ENCODE results near the gene RNF146. TPM values are rescaled to one million over a fixed set of nuclear protein-coding genes. Genes with fewer than 3 reads are reported as not detected.

Gene RNF146
- polyA plus RNA-seq, 1 donor (not counting 4 experiments of a cell fraction or from before 2014, with no cell fraction given) = 36.6 TPM

DNA sequence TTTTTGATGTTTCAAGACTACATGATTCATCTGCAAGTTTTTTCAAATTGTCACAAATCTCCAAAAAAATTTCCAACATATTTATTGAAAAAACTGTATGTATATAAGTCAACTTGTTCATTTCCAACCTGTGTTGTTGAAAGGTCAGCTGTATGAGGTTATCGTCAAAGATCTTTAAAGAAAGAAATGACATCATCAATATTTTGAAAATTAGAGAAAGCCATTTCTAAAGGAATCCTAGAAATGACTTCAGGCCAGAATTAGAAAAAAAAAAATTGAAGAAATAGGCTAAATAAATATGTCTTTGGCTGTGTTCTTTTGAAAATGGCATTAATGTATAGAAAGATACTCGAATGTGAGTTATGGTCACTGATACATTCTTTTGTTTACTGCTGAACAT is 6.8 kb downstream of the RNF146 start:
- no peak for DNase-seq (ENCODE audit: low read depth, low spot score)
- TF ChIP-seq, protein P1, sequence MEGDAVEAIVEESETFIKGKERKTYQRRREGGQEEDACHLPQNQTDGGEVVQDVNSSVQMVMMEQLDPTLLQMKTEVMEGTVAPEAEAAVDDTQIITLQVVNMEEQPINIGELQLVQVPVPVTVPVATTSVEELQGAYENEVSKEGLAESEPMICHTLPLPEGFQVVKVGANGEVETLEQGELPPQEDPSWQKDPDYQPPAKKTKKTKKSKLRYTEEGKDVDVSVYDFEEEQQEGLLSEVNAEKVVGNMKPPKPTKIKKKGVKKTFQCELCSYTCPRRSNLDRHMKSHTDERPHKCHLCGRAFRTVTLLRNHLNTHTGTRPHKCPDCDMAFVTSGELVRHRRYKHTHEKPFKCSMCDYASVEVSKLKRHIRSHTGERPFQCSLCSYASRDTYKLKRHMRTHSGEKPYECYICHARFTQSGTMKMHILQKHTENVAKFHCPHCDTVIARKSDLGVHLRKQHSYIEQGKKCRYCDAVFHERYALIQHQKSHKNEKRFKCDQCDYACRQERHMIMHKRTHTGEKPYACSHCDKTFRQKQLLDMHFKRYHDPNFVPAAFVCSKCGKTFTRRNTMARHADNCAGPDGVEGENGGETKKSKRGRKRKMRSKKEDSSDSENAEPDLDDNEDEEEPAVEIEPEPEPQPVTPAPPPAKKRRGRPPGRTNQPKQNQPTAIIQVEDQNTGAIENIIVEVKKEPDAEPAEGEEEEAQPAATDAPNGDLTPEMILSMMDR (optimal IDR thresholded peaks at IDR 0.05 in 1 of 3, IDR thresholded peaks at IDR 0.05 in 1 of 3, conservative IDR thresholded peaks at IDR 0.05 in 1 of 3; ENCODE audit: extremely low read depth in 1 of 3, insufficient read depth in 2 of 3, low read length in 3 of 3) = no peak
- TF ChIP-seq EZH2 (IDR thresholded peaks at IDR 0.05; ENCODE audit: low read length) = no peak
- Histone ChIP-seq H4K20me1 (ENCODE audit: control insufficient read depth, extremely low read depth, insufficient read depth, low read length) (no peaks in the 10 kb centered on the region), H3K9me3 (ENCODE audit: control insufficient read depth, low read depth, low read length) (no peaks in the 10 kb centered on the region), H3K36me3 (ENCODE audit: control insufficient read depth in 2 of 2, extremely low read depth in 1 of 2, insufficient read depth in 2 of 2, low read length in 2 of 2) (no peaks in the 10 kb centered on the region), H2AFZ (ENCODE audit: control insufficient read depth, low read length) (no peak overlapping the region), H3K9me1 (ENCODE audit: control insufficient read depth, extremely low read depth, insufficient read depth, low read length) (no peaks in the 10 kb centered on the region), H3K4me3 (ENCODE audit: control insufficient read depth in 2 of 3, extremely low read depth in 1 of 3, insufficient read depth in 2 of 3, low read depth in 1 of 3, low read length in 3 of 3) (no peak overlapping the region), H3K27me3 (ENCODE audit: control insufficient read depth, extremely low read depth, insufficient read depth, low read length) (no peaks in the 10 kb centered on the region), H3K4me2 (ENCODE audit: control insufficient read depth, extremely low read depth, insufficient read depth, low read depth, low read length) (no peak overlapping the region), H3K79me2 (ENCODE audit: control insufficient read depth, insufficient read depth, low read length) (peaks cover 48% of the 10 kb centered on the region), H3K9ac (ENCODE audit: control insufficient read depth, extremely low read depth, insufficient read depth, low read length) (no peak overlapping the region), H3K27ac (ENCODE audit: control insufficient read depth, insufficient read depth, low read length) (no peak overlapping the region), H3K4me1 (ENCODE audit: control insufficient read depth, extremely low read depth, insufficient read depth, low read length) (peaks cover 1% of the 10 kb centered on the region)
- FAIRE-seq = no peak
- dilution Hi-C loops (cut with MboI; ENCODE audit: extremely low pct_ligation_motif_present, low sequenced_read_pairs) = no loop called here

DNA sequence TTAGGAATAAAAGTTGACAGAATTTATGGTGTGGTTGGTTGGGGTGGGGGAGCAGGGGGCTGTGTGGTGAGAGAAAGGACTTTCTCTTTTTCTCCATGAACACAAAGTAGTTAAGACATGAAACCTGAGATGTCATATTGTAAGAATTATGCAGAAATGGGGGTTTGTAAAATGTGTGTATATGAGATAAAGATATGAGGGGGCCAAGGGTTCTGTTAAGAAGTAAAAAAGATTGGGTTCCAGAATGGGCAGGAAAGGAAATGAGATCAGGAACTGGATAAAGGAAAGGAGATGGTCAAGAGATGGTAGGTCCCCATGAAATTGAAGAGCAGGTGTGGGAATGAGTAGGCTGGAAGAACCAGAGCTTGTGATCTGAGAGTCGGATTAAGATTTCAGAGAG is 9.7 kb downstream of the RNF146 start:
- Histone ChIP-seq H3K4me3 (ENCODE audit: control insufficient read depth in 2 of 3, extremely low read depth in 1 of 3, insufficient read depth in 2 of 3, low read depth in 1 of 3, low read length in 3 of 3) (no peak overlapping the region), H3K36me3 (ENCODE audit: control insufficient read depth in 2 of 2, extremely low read depth in 1 of 2, insufficient read depth in 2 of 2, low read length in 2 of 2) (no peaks in the 10 kb centered on the region), H3K27me3 (ENCODE audit: control insufficient read depth, extremely low read depth, insufficient read depth, low read length) (no peaks in the 10 kb centered on the region), H3K4me1 (ENCODE audit: control insufficient read depth, extremely low read depth, insufficient read depth, low read length) (no peaks in the 10 kb centered on the region), H3K9me3 (ENCODE audit: control insufficient read depth, low read depth, low read length) (no peaks in the 10 kb centered on the region), H3K9ac (ENCODE audit: control insufficient read depth, extremely low read depth, insufficient read depth, low read length) (no peak overlapping the region), H3K4me2 (ENCODE audit: control insufficient read depth, extremely low read depth, insufficient read depth, low read depth, low read length) (no peak overlapping the region), H3K79me2 (ENCODE audit: control insufficient read depth, insufficient read depth, low read length) (peaks cover 21% of the 10 kb centered on the region), H3K9me1 (ENCODE audit: control insufficient read depth, extremely low read depth, insufficient read depth, low read length) (no peaks in the 10 kb centered on the region), H4K20me1 (ENCODE audit: control insufficient read depth, extremely low read depth, insufficient read depth, low read length) (no peaks in the 10 kb centered on the region), H3K27ac (ENCODE audit: control insufficient read depth, insufficient read depth, low read length) (no peak overlapping the region), H2AFZ (ENCODE audit: control insufficient read depth, low read length) (no peak overlapping the region)
- DNase-seq (ENCODE audit: low read depth, low spot score) (no peak), FAIRE-seq (no peak)
- dilution Hi-C loops (cut with MboI; ENCODE audit: extremely low pct_ligation_motif_present, low sequenced_read_pairs) = no loop called here
- no peak for TF ChIP-seq EZH2 (IDR thresholded peaks at IDR 0.05; ENCODE audit: low read length)
- TF ChIP-seq, protein P1 (optimal IDR thresholded peaks at IDR 0.05 in 1 of 3, IDR thresholded peaks at IDR 0.05 in 1 of 3, conservative IDR thresholded peaks at IDR 0.05 in 1 of 3; ENCODE audit: extremely low read depth in 1 of 3, insufficient read depth in 2 of 3, low read length in 3 of 3) = no peak
